Adipocyte (in vitro differentiated cells): ENCODE data around the gene ESRP2.

Experiments
- DNase-seq: peaks from one replicate; pipeline ENCODE4 v3.0.0-alpha.2; 2015; ENCODE audit warnings: low read depth
- H3K27me3 ChIP-seq: replicated peaks from 2 replicates; pipeline ENCODE4 v1.7.0; 2013; ENCODE audit warnings: mild to moderate bottlenecking, low read length, moderate library complexity; ENCODE audit not compliant: control insufficient read depth, insufficient read depth
- H3K36me3 ChIP-seq: 2 replicates; pipeline ENCODE4 v1.7.0; 2013; ENCODE audit warnings: low read length, mild to moderate bottlenecking, moderate library complexity; ENCODE audit not compliant: control insufficient read depth, insufficient read depth, severe bottlenecking
- H3K4me1 ChIP-seq: 2 replicates; pipeline ENCODE4 v1.7.0; 2013; ENCODE audit warnings: mild to moderate bottlenecking, low read length, moderate library complexity; ENCODE audit not compliant: control insufficient read depth, insufficient read depth
- H3K4me3 ChIP-seq: 2 replicates; pipeline ENCODE4 v1.7.0; 2013; ENCODE audit warnings: mild to moderate bottlenecking, low read length, moderate library complexity
- H3K9ac ChIP-seq: 2 replicates; pipeline ENCODE4 v1.7.0; 2013; ENCODE audit warnings: mild to moderate bottlenecking, low read length, moderate library complexity
- H3K9me3 ChIP-seq: 2 replicates; pipeline ENCODE4 v1.7.0; 2013; ENCODE audit warnings: mild to moderate bottlenecking, low read length, moderate library complexity; ENCODE audit not compliant: control insufficient read depth

The ESRP2 gene

GRCh38 chr16:68227850-68228553, 7.9 kb downstream of the ESRP2 start:
- DNase-seq = no peak
- H3K4me3 ChIP-seq = no peak overlapping the region
- no peaks in the 10 kb centered on the region for H3K36me3 ChIP-seq

GRCh38 chr16:68227183-68227793, 8.6 kb downstream of the ESRP2 start:
- no peak for DNase-seq

More at GRCh38 chr16:68227850-68228553, 7.9 kb downstream of the ESRP2 start:
- H3K4me1 ChIP-seq = peaks cover 15% of the 10 kb centered on the region
- no peak overlapping the region for H3K9ac ChIP-seq
- H3K9me3 ChIP-seq = no peaks in the 10 kb centered on the region
- H3K27me3 ChIP-seq = no peaks in the 10 kb centered on the region

DNA sequence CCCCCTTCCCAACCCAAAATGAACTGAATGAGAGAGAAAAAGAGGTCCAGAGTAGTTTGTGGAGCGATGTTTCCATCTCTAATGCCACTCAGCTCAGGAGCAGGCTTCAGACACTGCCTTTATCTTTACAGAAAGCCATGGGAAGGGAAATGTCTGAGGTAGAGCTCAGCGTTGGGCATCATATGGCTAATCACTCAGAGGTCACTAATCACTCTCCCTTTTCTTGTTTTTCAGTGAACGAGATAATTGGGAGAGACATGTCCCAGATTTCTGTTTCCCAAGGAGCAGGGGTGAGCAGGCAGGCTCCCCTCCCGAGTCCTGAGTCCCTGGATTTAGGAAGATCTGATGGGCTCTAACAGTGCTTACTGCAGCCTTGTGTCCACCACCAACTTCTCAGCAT, 9.8 kb downstream of the ESRP2 start:
- Histone ChIP-seq H3K27me3 (no peaks in the 10 kb centered on the region), H3K36me3 (peaks cover 8% of the 10 kb centered on the region), H3K4me1 (peaks cover 15% of the 10 kb centered on the region), H3K4me3 (no peak overlapping the region), H3K9ac (no peak overlapping the region), H3K9me3 (no peaks in the 10 kb centered on the region)
- no peak for DNase-seq

More at GRCh38 chr16:68227183-68227793, 8.6 kb downstream of the ESRP2 start:
- H3K36me3 ChIP-seq = no peaks in the 10 kb centered on the region
- H3K9me3 ChIP-seq = no peaks in the 10 kb centered on the region
- no peak overlapping the region for H3K9ac ChIP-seq
- peaks cover 15% of the 10 kb centered on the region for H3K4me1 ChIP-seq
- H3K4me3 ChIP-seq = no peak overlapping the region
- H3K27me3 ChIP-seq = no peaks in the 10 kb centered on the region

- Histone ChIP-seq H3K9ac (no peak overlapping the region), H3K4me3 (no peak overlapping the region), H3K9me3 (no peaks in the 10 kb centered on the region), H3K27me3 (no peaks in the 10 kb centered on the region), H3K4me1 (peaks cover 6% of the 10 kb centered on the region), H3K36me3 (peaks cover 9% of the 10 kb centered on the region)
- DNase-seq = no peak
Observed at GRCh38 chr16:68223072-68223471, 12.9 kb downstream of the ESRP2 start.

DNA sequence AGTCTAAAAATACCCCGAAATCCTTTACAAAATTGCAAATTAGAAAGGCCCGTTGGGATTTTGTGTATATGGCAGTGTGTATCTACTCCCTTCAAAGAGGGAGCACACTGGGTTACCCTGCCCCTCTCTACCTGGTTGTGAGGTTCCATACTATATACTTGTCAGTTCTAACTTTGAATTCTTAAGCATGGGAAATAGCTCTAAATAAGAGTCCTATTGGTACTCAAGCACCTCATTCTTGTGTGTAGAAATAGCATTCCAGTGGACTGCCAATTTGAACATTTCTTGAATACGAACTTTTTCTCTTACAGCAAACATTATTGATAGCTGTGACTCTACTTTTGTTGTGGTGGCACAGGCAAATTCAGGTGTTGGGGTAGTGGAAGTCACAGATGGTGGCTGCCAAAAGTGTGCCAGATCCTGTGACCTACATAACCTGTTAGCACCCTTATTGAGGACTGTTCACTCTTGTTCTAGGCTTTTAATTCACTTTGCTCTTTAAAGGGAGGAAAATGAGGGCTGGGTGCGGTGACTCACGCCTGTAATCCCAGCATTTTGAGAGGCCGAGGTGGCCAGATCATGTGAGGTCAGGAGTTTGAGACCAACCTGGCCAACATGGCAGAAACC, 16.1 kb downstream of the ESRP2 start:
- Histone ChIP-seq H3K9ac (no peak overlapping the region), H3K36me3 (peaks cover 9% of the 10 kb centered on the region), H3K4me1 (no peaks in the 10 kb centered on the region), H3K4me3 (no peak overlapping the region), H3K9me3 (no peaks in the 10 kb centered on the region), H3K27me3 (no peaks in the 10 kb centered on the region)
- DNase-seq = no peak

DNA sequence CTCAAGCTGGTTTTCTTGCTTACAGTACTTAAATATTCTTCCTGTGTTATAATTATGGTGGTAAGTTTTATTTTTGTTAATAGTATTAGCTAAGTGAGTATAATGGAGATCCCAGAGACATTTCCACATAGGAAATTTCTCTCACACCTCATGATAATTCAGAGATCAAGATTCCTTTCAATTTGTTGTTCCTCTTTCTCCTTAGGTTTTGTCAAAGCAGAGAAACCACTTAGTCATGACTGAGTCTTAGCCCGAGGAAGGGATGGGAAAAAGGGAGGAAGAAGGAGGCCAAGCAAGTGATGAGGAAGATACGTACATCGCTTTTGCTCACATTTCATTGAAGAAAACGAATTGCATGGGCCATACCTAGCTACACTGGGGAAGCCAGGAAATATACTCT, 18.4 kb downstream of the ESRP2 start:
- Histone ChIP-seq H3K9me3 (no peaks in the 10 kb centered on the region), H3K36me3 (peaks cover 9% of the 10 kb centered on the region), H3K4me1 (no peaks in the 10 kb centered on the region), H3K27me3 (no peaks in the 10 kb centered on the region), H3K9ac (no peak overlapping the region), H3K4me3 (no peak overlapping the region)
- no peak for DNase-seq

GRCh38 chr16:68216240-68216639, 19.7 kb downstream of the ESRP2 start:
- DNase-seq = no peak
- Histone ChIP-seq H3K36me3 (peaks cover 2% of the 10 kb centered on the region), H3K9ac (no peak overlapping the region), H3K27me3 (no peaks in the 10 kb centered on the region), H3K4me1 (no peaks in the 10 kb centered on the region), H3K9me3 (no peaks in the 10 kb centered on the region), H3K4me3 (no peak overlapping the region)

GRCh38 chr16:68215302-68215701, 20.6 kb downstream of the ESRP2 start:
- Histone ChIP-seq H3K36me3 (no peaks in the 10 kb centered on the region), H3K4me1 (no peaks in the 10 kb centered on the region), H3K4me3 (no peak overlapping the region), H3K9me3 (no peaks in the 10 kb centered on the region), H3K27me3 (no peaks in the 10 kb centered on the region), H3K9ac (no peak overlapping the region)
- no peak for DNase-seq

GRCh38 chr16:68214726-68215125, 21.2 kb downstream of the ESRP2 start:
- H3K36me3 ChIP-seq = no peaks in the 10 kb centered on the region
- DNase-seq = no peak
- no peaks in the 10 kb centered on the region for H3K27me3 ChIP-seq
- no peak overlapping the region for H3K4me3 ChIP-seq
- H3K9me3 ChIP-seq = no peaks in the 10 kb centered on the region
- H3K4me1 ChIP-seq = no peaks in the 10 kb centered on the region
- H3K9ac ChIP-seq = no peak overlapping the region

GRCh38 chr16:68206245-68206644, 29.7 kb downstream of the ESRP2 start:
- DNase-seq = no peak
- Histone ChIP-seq H3K9me3 (no peaks in the 10 kb centered on the region), H3K4me3 (no peak overlapping the region), H3K9ac (no peak overlapping the region), H3K27me3 (no peaks in the 10 kb centered on the region), H3K36me3 (no peaks in the 10 kb centered on the region), H3K4me1 (peaks cover 6% of the 10 kb centered on the region)

DNA sequence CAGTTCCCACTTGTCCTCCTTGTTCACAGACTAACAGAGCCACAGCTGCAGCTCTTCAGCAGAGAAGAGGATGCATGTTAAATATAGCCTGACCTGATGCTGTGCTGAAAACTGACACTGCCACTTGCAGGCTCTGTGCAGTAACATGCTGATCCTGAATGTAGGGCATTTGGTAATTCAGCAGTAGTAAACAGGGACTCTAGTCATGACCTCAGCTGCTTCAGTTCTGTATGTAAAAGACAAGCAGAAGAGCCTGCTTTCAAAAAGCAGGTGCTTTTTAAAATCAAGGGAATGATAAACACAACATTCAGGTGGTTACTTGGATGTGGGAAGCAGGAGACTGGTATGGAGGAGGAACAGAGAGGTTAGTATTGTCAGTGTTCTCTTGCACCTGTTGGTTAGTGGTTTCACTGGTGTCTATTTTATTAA, 33.8 kb downstream of the ESRP2 start:
- DNase-seq = peak; percentile 32

More for the DNA sequence above, 33.8 kb downstream of the ESRP2 start:
- H3K9me3 ChIP-seq = no peaks in the 10 kb centered on the region
- H3K4me3 ChIP-seq = no peak overlapping the region
- no peaks in the 10 kb centered on the region for H3K27me3 ChIP-seq
- H3K9ac ChIP-seq = no peak overlapping the region
- peaks cover 22% of the 10 kb centered on the region for H3K4me1 ChIP-seq
- H3K36me3 ChIP-seq = no peaks in the 10 kb centered on the region
